ENCODE results near the gene KIF4B. TPM values are rescaled to one million over a fixed set of nuclear protein-coding genes. Genes with fewer than 3 reads are reported as not detected.

Gene KIF4B
- polyA plus RNA-seq, 1 donor from 2014 or later, result not detected

DNA sequence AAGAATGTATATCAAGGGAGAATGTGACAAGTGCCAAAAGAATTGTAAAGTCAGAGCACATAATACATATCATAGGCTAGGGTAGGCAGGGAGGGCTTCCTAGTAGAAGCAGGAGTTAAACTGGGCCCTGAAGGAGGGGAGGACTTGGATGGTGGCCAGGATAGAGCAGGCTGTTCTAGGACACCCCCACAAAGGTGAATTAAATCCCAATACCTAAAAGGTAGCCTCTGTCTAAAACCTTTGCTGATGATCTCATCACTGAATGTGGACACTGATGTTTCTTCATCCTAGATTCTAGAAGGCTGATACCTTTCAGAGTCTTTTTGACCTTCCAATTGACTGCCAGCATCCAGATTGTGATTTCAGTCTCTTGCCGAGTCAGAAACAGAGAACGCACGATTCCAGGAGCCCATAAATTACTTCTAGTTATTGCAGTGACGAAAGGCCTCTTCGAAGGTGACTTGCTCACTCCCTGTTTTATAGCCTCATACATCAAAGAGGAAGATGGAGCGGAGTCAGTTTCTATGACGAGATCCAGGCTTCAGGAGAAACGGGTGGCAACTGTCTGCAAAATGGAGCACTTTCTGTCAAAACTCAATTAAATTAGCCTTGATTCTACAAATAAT, 43.2 kb downstream of the KIF4B start:
- Histone ChIP-seq H3K4me3 (ENCODE audit: low read length) (no peak overlapping the region), H3K27ac (ENCODE audit: low read length) (no peak overlapping the region), H4K20me1 (ENCODE audit: insufficient read depth) (no peaks in the 10 kb centered on the region), H3K79me2 (replicated peaks; ENCODE audit: insufficient read depth, low read length) (no peaks in the 10 kb centered on the region), H3K27me3 (ENCODE audit: insufficient read depth, low read depth, low read length) (no peaks in the 10 kb centered on the region), H3K9ac (ENCODE audit: low read length) (no peak overlapping the region), H2AFZ (ENCODE audit: low read depth, low read length) (no peak overlapping the region), H3F3A (ENCODE audit: insufficient read depth, low read length, poor library complexity, severe bottlenecking) (no peaks in the 10 kb centered on the region), H3K9me3 (ENCODE audit: low read length) (no peaks in the 10 kb centered on the region), H3K4me2 (ENCODE audit: low read length) (no peak overlapping the region), H3K9me2 (ENCODE audit: insufficient read depth, low read length) (no peaks in the 10 kb centered on the region), H3K36me3 (ENCODE audit: insufficient read depth, low read length) (no peaks in the 10 kb centered on the region)
- TF ChIP-seq TAF1 (IDR thresholded peaks at IDR 0.05; ENCODE audit: low read depth), result no peak
- no peak for TF ChIP-seq CTCF (IDR thresholded peaks at IDR 0.05; ENCODE audit: poor library complexity, severe bottlenecking)
- TF ChIP-seq POLR2AphosphoS5 (IDR thresholded peaks at IDR 0.05), result no peak
- no peak for TF ChIP-seq EP300 (conservative IDR thresholded peaks at IDR 0.05; ENCODE audit: poor library complexity, severe bottlenecking)
- no peak for TF ChIP-seq MXI1 (conservative IDR thresholded peaks at IDR 0.05; ENCODE audit: poor library complexity, severe bottlenecking)
- TF ChIP-seq SMC3 (conservative IDR thresholded peaks at IDR 0.05; ENCODE audit: poor library complexity), result no peak
- TF ChIP-seq REST (IDR thresholded peaks at IDR 0.05; ENCODE audit: borderline replicate concordance), result no peak
- no peak for TF ChIP-seq RAD21 (conservative IDR thresholded peaks at IDR 0.05)

GRCh38 chr5:155057626-155058025, 44.1 kb downstream of the KIF4B start:
- H3K4me3 ChIP-seq (ENCODE audit: low read length), result no peak overlapping the region
- H3F3A ChIP-seq (ENCODE audit: insufficient read depth, low read length, poor library complexity, severe bottlenecking), result no peaks in the 10 kb centered on the region
- no peak overlapping the region for H3K9ac ChIP-seq (ENCODE audit: low read length)
- H3K9me3 ChIP-seq (ENCODE audit: low read length), result no peaks in the 10 kb centered on the region
- H3K27me3 ChIP-seq (ENCODE audit: insufficient read depth, low read depth, low read length), result no peaks in the 10 kb centered on the region
- H3K27ac ChIP-seq (ENCODE audit: low read length), result no peak overlapping the region
- H3K36me3 ChIP-seq (ENCODE audit: insufficient read depth, low read length), result no peaks in the 10 kb centered on the region
- H3K9me2 ChIP-seq (ENCODE audit: insufficient read depth, low read length), result no peaks in the 10 kb centered on the region
- H4K20me1 ChIP-seq (ENCODE audit: insufficient read depth), result no peaks in the 10 kb centered on the region
- H3K79me2 ChIP-seq (replicated peaks; ENCODE audit: insufficient read depth, low read length), result no peaks in the 10 kb centered on the region
- no peak overlapping the region for H2AFZ ChIP-seq (ENCODE audit: low read depth, low read length)
- TF ChIP-seq MXI1 (conservative IDR thresholded peaks at IDR 0.05; ENCODE audit: poor library complexity, severe bottlenecking) (no peak), RAD21 (conservative IDR thresholded peaks at IDR 0.05) (no peak), CTCF (IDR thresholded peaks at IDR 0.05; ENCODE audit: poor library complexity, severe bottlenecking) (no peak), TAF1 (IDR thresholded peaks at IDR 0.05; ENCODE audit: low read depth) (no peak)
- no peak overlapping the region for H3K4me2 ChIP-seq (ENCODE audit: low read length)
